Anterior cingulate cortex (tissue), 58 donors: ENCODE measurements around the gene TCL1A.

Experiments used
- DNase-seq, 58 donors: peaks; one replicate each; lab custom pipeline; 2025; lab: John Stamatoyannopoulos, UW

The TCL1A gene

GRCh38 chr14:95707327-95707726, 6.6 kb downstream of the TCL1A start:
- DNase-seq: no peak

- DNase-seq: no peak
Measured at GRCh38 chr14:95705518-95705917, 8.4 kb downstream of the TCL1A start.

DNA sequence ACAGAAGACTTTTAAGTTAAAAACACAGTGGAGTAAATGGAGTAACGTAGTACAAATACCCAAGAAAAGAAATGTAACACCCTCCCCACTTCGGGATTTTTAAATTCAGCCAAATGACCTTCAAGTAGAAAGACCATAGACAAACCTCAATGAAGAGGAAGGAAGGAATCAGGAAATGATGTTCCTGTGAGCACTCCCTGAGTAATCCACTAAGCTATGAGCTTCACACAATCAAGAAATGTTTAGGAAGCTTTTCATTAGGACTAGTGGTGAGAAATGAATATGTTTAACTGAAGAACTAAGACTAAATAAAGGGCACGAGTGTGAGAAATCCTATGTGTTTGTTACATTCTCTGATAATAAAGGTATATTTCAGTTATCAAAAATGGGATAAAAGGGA, 10.1 kb downstream of the TCL1A start:
- no peak for DNase-seq

GRCh38 chr14:95703341-95703740, 10.6 kb downstream of the TCL1A start:
- DNase-seq: no peak

GRCh38 chr14:95701846-95702221, 12.1 kb downstream of the TCL1A start:
- DNase-seq: no peak

- DNase-seq: no peak
Measured at GRCh38 chr14:95700221-95700976, 13.5 kb downstream of the TCL1A start.

DNA sequence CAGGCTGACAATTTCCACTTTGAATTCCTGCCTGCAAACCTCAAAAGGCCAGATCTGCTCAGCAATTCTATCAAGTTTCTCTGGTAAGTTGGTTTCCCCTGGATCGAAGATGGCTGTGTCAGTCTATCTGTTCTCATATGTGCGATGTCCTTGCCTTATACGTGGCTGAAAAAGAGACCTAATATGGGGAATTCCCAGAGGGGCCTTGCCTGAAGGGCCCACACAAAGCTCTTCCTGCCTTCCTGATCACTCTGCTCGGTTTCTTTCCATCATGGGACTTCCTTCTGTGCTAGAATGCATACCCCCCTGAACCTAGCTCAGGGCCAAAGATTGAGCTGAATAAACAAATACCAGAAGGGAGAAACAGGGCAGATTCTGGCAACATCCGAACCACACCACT, 14.5 kb downstream of the TCL1A start:
- DNase-seq: no peak

GRCh38 chr14:95698287-95698686, 15.6 kb downstream of the TCL1A start:
- no peak for DNase-seq

- DNase-seq: no peak
Measured at GRCh38 chr14:95697764-95698163, 16.2 kb downstream of the TCL1A start.

DNA sequence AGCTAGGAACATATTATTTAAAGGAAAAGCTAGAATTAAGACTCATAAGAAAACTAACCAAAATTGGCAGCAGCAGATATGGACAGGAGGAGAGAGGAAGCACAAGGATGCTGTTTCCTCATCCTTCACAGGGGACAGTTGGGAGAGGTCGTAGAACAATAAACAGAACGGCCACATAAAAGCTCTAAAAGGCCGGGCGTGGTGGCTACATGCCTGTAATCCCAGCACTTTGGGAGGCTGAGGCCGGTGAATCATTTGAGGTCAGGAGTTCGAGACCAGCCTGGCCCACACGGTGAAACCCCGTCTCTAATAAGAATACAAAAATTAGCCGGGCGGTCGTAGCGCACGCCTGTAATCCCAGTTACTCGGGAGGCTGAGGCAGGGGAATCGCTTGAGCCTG, 17.2 kb downstream of the TCL1A start:
- no peak for DNase-seq

GRCh38 chr14:95695913-95696312, 18.0 kb downstream of the TCL1A start:
- no peak for DNase-seq

GRCh38 chr14:95695051-95695450, 18.9 kb downstream of the TCL1A start:
- no peak for DNase-seq

DNA sequence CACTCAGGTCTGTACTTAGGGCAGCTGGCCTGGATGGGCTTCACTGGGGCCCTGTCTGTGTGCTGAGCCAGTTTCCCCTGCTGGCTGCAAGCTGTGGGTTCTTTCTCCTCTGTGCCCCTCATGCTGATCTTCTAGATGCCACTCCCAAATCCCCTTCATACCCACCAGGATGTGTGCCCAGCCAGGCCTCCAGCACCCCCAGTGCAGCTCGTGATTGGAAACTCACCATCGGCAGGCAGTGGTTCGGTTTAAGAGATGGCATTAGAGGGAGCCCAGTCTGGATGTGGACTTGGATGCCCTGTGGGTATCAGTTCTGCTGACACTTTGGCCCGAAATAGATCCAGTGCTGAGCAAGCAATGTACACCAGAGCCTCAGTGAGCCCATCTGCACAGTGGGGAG, 21.8 kb downstream of the TCL1A start:
- no peak for DNase-seq

DNA sequence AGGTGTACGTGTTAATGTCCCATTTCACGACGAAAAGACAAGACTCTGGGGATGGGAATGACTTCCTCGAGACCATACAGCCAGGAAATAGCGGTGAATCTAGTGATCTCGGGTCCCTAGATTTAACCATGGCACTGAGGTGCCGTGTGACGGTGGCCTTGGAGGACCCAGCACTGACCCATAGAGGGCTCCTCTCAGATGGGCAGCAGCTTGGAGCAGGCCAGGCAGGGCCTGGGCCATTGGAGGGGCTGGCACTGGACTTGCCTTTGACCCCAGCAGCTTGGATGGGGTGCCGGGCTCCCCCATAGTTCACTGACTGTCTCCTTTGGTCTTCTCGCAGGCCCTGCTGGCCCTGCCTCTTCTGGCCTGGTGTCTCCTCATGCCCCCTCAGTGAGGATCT, 22.3 kb downstream of the TCL1A start:
- DNase-seq: no peak

DNA sequence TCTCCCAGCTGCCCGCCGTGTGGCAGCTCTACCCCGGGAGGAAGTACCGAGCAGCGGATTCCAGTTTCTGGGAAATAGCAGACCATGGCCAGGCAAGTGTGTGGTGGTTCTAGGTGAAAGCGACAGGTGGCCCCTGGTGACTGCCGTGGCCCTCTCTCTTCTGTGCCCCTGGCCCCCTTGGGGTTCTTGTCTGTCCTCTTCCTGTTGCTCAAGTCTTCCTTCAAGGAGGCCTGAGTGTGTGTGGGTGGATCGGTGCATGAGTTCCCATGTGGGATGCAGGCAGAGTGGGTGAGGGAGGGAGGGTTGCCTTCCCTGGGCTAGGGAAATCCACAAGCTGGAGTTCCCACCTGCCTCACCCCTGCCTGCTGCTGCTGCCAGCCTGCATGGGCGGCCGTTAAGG, 23.1 kb downstream of the TCL1A start:
- DNase-seq: no peak

DNA sequence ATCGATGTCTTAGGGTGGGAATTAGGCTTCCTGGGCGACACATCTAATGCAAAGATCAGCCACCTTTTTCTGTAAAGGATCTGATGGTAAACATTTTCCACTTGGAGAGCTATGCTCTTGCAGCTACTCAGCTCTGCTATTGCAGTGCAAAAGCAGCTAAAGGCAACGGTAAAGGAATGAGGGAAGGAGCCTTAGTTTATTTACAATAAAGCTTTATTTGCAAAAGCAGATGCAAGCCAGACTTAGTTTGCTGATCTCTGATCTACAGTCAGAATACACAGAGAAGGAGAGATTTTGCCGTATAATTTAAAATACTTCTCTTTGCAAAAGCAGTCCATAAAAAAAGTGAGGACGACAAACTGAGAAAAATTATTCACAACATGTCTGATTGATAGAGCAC, 24.5 kb downstream of the TCL1A start:
- no peak for DNase-seq

DNA sequence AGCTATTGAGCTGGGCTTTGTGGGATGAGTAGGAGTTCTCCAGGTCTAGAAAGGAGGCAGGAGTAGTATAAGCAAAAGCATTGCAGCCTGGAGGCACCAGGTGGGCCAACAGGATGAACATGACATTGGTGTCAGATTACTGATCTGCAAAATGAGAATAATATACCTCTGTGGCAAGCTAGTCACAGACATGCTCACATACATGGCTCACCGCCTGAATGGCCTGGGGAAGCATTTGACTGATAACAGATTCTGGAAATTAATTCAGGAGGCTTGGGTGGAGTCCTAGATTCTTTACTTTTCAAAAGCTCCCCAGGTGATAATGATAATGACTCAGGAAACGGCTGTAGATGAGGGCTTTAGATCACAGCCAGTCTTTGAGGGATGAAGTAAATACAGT, 27.0 kb downstream of the TCL1A start:
- DNase-seq: no peak

GRCh38 chr14:95685978-95686922, 27.7 kb downstream of the TCL1A start, which contains the start of gene TCL1B:
Gene TCL1B, plus strand, starts transcription at chr14:95686426. Its CDS starts 42 bp downstream, at chr14:95686468.
- no peak for DNase-seq

- DNase-seq: no peak
Measured at GRCh38 chr14:95683793-95684192, 30.1 kb downstream of the TCL1A start.

GRCh38 chr14:95681153-95681552, 32.8 kb downstream of the TCL1A start:
- DNase-seq: no peak

DNA sequence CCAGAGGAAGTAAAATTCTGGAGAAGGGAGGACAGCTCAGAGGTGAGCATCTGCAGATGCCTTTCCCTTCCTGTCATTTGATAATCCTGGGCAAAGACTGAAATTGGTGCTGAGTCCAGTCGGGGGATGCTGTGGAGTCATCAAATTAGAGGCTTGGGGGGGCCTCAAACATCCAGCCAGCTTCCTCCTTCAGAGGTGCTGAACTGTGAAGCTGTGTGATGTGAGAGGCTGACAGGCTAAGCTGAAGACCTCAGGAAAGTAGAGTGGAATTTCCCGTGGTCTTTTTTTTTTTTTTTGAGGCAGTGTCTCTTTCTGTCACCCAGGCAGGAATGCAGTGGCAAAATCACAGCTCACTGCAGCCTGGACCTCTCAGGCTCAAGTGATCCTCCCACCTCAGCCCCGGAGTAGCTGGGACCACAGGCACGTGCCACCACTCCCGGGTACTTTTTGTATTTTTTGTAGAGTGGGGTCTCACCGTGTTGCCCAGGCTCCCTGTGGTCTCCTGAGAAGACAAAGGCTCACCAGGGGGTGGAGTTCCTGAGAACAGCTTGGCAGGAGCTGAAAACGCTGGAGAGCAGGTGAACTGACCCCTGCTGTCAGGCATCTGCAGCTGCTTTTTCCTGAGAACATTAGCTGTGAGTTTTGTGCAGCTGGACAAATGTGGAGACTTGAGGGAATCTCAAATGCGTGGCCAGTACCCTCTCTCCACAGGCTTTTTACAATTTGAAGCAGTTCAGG, 33.8 kb downstream of the TCL1A start:
- no peak for DNase-seq
